Keratinocyte (primary cell): ENCODE measurements around the gene TRIP12. TPM values are rescaled to one million over a fixed set of nuclear protein-coding genes. Genes with fewer than 3 reads are reported as not detected.

ENCODE experiments used
- DNase-seq: peaks from one replicate; pipeline ENCODE4 v3.0.0-alpha.2; 2011; ENCODE audit warnings: low read depth, missing footprints, low spot score
- FAIRE-seq: peaks from 2 replicates; lab custom pipeline; 2011; peaks lifted over from hg19 to GRCh38; lab: Jason Lieb, UNC
- H2AFZ ChIP-seq: 2 replicates; pipeline ENCODE4 v1.6.0; 2012; ENCODE audit warnings: low read length, control low read depth, inconsistent platforms; ENCODE audit not compliant: control insufficient read depth
- H3K27ac ChIP-seq: 2 replicates; pipeline ENCODE4 v1.5.1; 2011; ENCODE audit warnings: low read length; ENCODE audit not compliant: control insufficient read depth, insufficient read depth
- H3K27me3 ChIP-seq: 3 replicates; pipeline ENCODE4 v1.6.0; 2011; ENCODE audit warnings: low read length; ENCODE audit not compliant: control insufficient read depth, insufficient read depth; ENCODE audit errors: extremely low read depth
- H3K36me3 ChIP-seq, 2 experiments: 2 replicates in 1 of 2; 3 replicates in 1 of 2; pipeline ENCODE4 v1.5.1; 2011; ENCODE audit warnings: low read length in 2 of 2, mild to moderate bottlenecking in 1 of 2; ENCODE audit not compliant: control insufficient read depth in 2 of 2, insufficient read depth in 2 of 2; ENCODE audit errors: extremely low read depth in 1 of 2
- H3K4me1 ChIP-seq: 3 replicates; pipeline ENCODE4 v1.5.1; 2011; ENCODE audit warnings: low read length; ENCODE audit not compliant: control insufficient read depth, insufficient read depth; ENCODE audit errors: extremely low read depth
- H3K4me2 ChIP-seq: 3 replicates; pipeline ENCODE4 v1.6.0; 2011; ENCODE audit warnings: low read depth, low read length; ENCODE audit not compliant: control insufficient read depth, insufficient read depth; ENCODE audit errors: extremely low read depth
- H3K4me3 ChIP-seq, 3 experiments: fragments of 200-600 bp in 1 of 3; sonication (generic) in 1 of 3; 2 replicates in 2 of 3; 3 replicates in 1 of 3; pipeline ENCODE4 v1.5.1; 2011 to 2016; ENCODE audit warnings: low read length in 3 of 3, mild to moderate bottlenecking in 3 of 3, control low read depth in 2 of 3, inconsistent platforms in 1 of 3, low read depth in 1 of 3, mixed read lengths in 1 of 3, mixed run types in 1 of 3, moderate library complexity in 1 of 3; ENCODE audit not compliant: control insufficient read depth in 2 of 3, insufficient read depth in 2 of 3; ENCODE audit errors: extremely low read depth in 1 of 3
- H3K79me2 ChIP-seq: 2 replicates; pipeline ENCODE4 v1.6.0; 2012; ENCODE audit warnings: low read length; ENCODE audit not compliant: control insufficient read depth, insufficient read depth
- H3K9ac ChIP-seq: 3 replicates; pipeline ENCODE4 v1.6.0; 2011; ENCODE audit warnings: low read length; ENCODE audit not compliant: control insufficient read depth, insufficient read depth; ENCODE audit errors: extremely low read depth
- H3K9me1 ChIP-seq: 3 replicates; pipeline ENCODE4 v1.6.0; 2011; ENCODE audit warnings: low read length; ENCODE audit not compliant: control insufficient read depth, insufficient read depth; ENCODE audit errors: extremely low read depth
- H3K9me3 ChIP-seq: 2 replicates; pipeline ENCODE4 v1.5.1; 2012; ENCODE audit warnings: low read depth, low read length; ENCODE audit not compliant: control insufficient read depth
- H4K20me1 ChIP-seq: 3 replicates; pipeline ENCODE4 v1.6.0; 2011; ENCODE audit warnings: low read length; ENCODE audit not compliant: control insufficient read depth, insufficient read depth; ENCODE audit errors: extremely low read depth
- CTCF ChIP-seq, 3 experiments: IDR thresholded peaks in 1 of 3; conservative IDR thresholded peaks in 1 of 3; optimal IDR thresholded peaks in 1 of 3; 2 replicates in 2 of 3; 3 replicates in 1 of 3; pipeline versions ENCODE3 to v1.5.1; 2011; ENCODE audit warnings: low read length in 3 of 3, mild to moderate bottlenecking in 3 of 3, moderate library complexity in 2 of 3, control low read depth in 1 of 3, inconsistent platforms in 1 of 3; ENCODE audit not compliant: insufficient read depth in 2 of 3; ENCODE audit errors: extremely low read depth in 1 of 3
- EZH2 ChIP-seq: IDR thresholded peaks from one replicate; pipeline ENCODE4 v1.6.1; 2012; ENCODE audit warnings: inconsistent platforms, mild to moderate bottlenecking, low read length, moderate library complexity
- dilution Hi-C: fragments of 300-500 bp; cut with MboI; formaldehyde crosslinking; loops from one replicate; pipeline ENCODE4 v1.7.0; 2020; ENCODE audit warnings: low sequenced_read_pairs; ENCODE audit not compliant: extremely low pct_ligation_motif_present
- polyA plus RNA-seq, 5 experiments: library from polyadenylated mRNA; depleted of rRNA in 3 of 5; stranded (reverse) in 3 of 5; stranded (forward) in 1 of 5; unstranded in 1 of 5; fragments of >200 nt; gene quantifications; 1 replicate in 1 of 5; 2 replicates in 3 of 5; 3 replicates in 1 of 5; pipeline versions ENCODE4 v1.2.1 to v1.2.3, GENCODE V29; 2011 to 2012; ENCODE audit warnings: missing spikeins in 2 of 5, low read depth in 1 of 5, low replicate concordance in 1 of 5

The TRIP12 gene
- polyA plus RNA-seq, 1 donor (not counting 4 experiments of a cell fraction or from before 2014, with no cell fraction given): 123 TPM

GRCh38 chr2:229731916-229732315 lies 189.9 kb downstream of the TRIP12 start:
- H3K4me3 ChIP-seq: no peak overlapping the region
- dilution Hi-C loops: no loop called here
- H3K9me3 ChIP-seq: no peaks in the 10 kb centered on the region
- no peak overlapping the region for H3K9ac ChIP-seq
- H3K4me1 ChIP-seq: no peaks in the 10 kb centered on the region
- no peaks in the 10 kb centered on the region for H3K9me1 ChIP-seq
- no peaks in the 10 kb centered on the region for H4K20me1 ChIP-seq
- no peak overlapping the region for H3K27ac ChIP-seq
- no peaks in the 10 kb centered on the region for H3K27me3 ChIP-seq
- DNase-seq (no peak), FAIRE-seq (no peak)
- no peak overlapping the region for H3K4me2 ChIP-seq
- no peak for TF ChIP-seq CTCF (optimal IDR thresholded peaks at IDR 0.05 in 1 of 3, IDR thresholded peaks at IDR 0.05 in 1 of 3, conservative IDR thresholded peaks at IDR 0.05 in 1 of 3; ENCODE audit: extremely low read depth in 1 of 3, insufficient read depth in 2 of 3, low read length in 3 of 3)
- no peak for TF ChIP-seq EZH2
- H3K36me3 ChIP-seq: no peaks in the 10 kb centered on the region
- no peak overlapping the region for H2AFZ ChIP-seq
- no peaks in the 10 kb centered on the region for H3K79me2 ChIP-seq

- no peak overlapping the region for H2AFZ ChIP-seq
- no peaks in the 10 kb centered on the region for H4K20me1 ChIP-seq
- no peaks in the 10 kb centered on the region for H3K79me2 ChIP-seq
- FAIRE-seq (no peak), DNase-seq (no peak)
- H3K9ac ChIP-seq: no peak overlapping the region
- no peaks in the 10 kb centered on the region for H3K27me3 ChIP-seq
- H3K36me3 ChIP-seq: no peaks in the 10 kb centered on the region
- H3K4me2 ChIP-seq: no peak overlapping the region
- H3K9me3 ChIP-seq: no peaks in the 10 kb centered on the region
- no peaks in the 10 kb centered on the region for H3K9me1 ChIP-seq
- H3K4me1 ChIP-seq: no peaks in the 10 kb centered on the region
- TF ChIP-seq CTCF (optimal IDR thresholded peaks at IDR 0.05 in 1 of 3, IDR thresholded peaks at IDR 0.05 in 1 of 3, conservative IDR thresholded peaks at IDR 0.05 in 1 of 3; ENCODE audit: extremely low read depth in 1 of 3, insufficient read depth in 2 of 3, low read length in 3 of 3) (no peak), EZH2 (no peak)
- dilution Hi-C loops: no loop called here
- no peak overlapping the region for H3K4me3 ChIP-seq
- no peak overlapping the region for H3K27ac ChIP-seq
Observed at GRCh38 chr2:229731363-229731762, 190.4 kb downstream of the TRIP12 start.
